GM12878 (cell line): Measurements from ENCODE around the gene CYTH2. TPM values are rescaled to one million over a fixed set of nuclear protein-coding genes. Genes with fewer than 3 reads are reported as not detected.

Experiments
- ATAC-seq: fragments of 200-7000 bp; cut with Tn5 transposase; 3 replicates; pipeline ENCODE4 v1.9.1; 2020; ENCODE audit warnings: mild to moderate bottlenecking, moderate library complexity
- BruUV-seq: library from RNA; stranded (reverse); fragments of 400-500 nt; replicated peaks from 2 replicates; lab custom pipeline; 2021; lab: Mats Ljungman, UMichigan
- CTCF ChIA-PET: fragments of 300-600 bp; sonication (Branson Sonifier 250); formaldehyde crosslinking; extraction: SDS; loops from one replicate; lab custom pipeline; 2021; ENCODE audit warnings: inconsistent platforms; lab: Yijun Ruan, JAX
- POLR2A ChIA-PET: fragments of 350-600 bp; formaldehyde crosslinking; extraction: SDS; loops from one replicate; lab custom pipeline; 2021; ENCODE audit warnings: inconsistent platforms; lab: Charles Lee
- RAD21 ChIA-PET: fragments of 300-600 bp; sonication (Branson Sonifier 250); formaldehyde crosslinking; loops from one replicate; lab custom pipeline; 2023; ENCODE audit warnings: antibody characterized with exemption; ENCODE audit not compliant: unreplicated experiment; lab: Charles Lee
- SMC1A ChIA-PET: fragments of 300-600 bp; sonication (Branson Sonifier 250); formaldehyde crosslinking; loops from one replicate; lab custom pipeline; 2023; ENCODE audit not compliant: unreplicated experiment, uncharacterized antibody; lab: Charles Lee
- DNase-seq: peaks from one replicate; pipeline ENCODE4 v3.0.0-alpha.2; 2011; ENCODE audit warnings: low read depth, low spot score
- FAIRE-seq: peaks from 3 replicates; lab custom pipeline; 2011; peaks lifted over from hg19 to GRCh38; lab: Jason Lieb, UNC
- H2AFZ ChIP-seq: 2 replicates; pipeline ENCODE4 v1.6.0; 2011; ENCODE audit warnings: low read depth, low read length, control low read depth; ENCODE audit not compliant: control insufficient read depth
- H3K27ac ChIP-seq: 2 replicates; pipeline ENCODE4 v1.5.1; 2011; ENCODE audit warnings: control low read depth; ENCODE audit not compliant: control insufficient read depth, insufficient read depth
- H3K27me3 ChIP-seq, 2 experiments: replicated peaks in 1 of 2; 2 replicates each; pipeline versions ENCODE4 v1.6.0 to v1.6.1; 2011; ENCODE audit warnings: low read length in 1 of 2; ENCODE audit not compliant: control insufficient read depth in 2 of 2, insufficient read depth in 2 of 2
- H3K36me3 ChIP-seq, 2 experiments: 2 replicates each; pipeline ENCODE4 v1.5.1; 2011; ENCODE audit warnings: low read length in 1 of 2; ENCODE audit not compliant: control insufficient read depth in 2 of 2, insufficient read depth in 2 of 2
- H3K4me1 ChIP-seq: 2 replicates; pipeline ENCODE4 v1.6.1; 2011; ENCODE audit warnings: mild to moderate bottlenecking, low read length, moderate library complexity, mixed read lengths; ENCODE audit not compliant: control insufficient read depth, insufficient read depth
- H3K4me2 ChIP-seq: 2 replicates; pipeline ENCODE4 v1.6.0; 2011; ENCODE audit warnings: control low read depth; ENCODE audit not compliant: control insufficient read depth, insufficient read depth
- H3K4me3 ChIP-seq: fragments of 200-600 bp; sonication (generic); 2 replicates; pipeline ENCODE4 v1.5.1; 2016
- H3K79me2 ChIP-seq: 2 replicates; pipeline ENCODE4 v1.6.0; 2011; ENCODE audit warnings: low read length; ENCODE audit not compliant: control insufficient read depth, insufficient read depth
- H3K9ac ChIP-seq: 2 replicates; pipeline ENCODE4 v1.8.0; 2011; ENCODE audit warnings: low read length, control low read depth, mixed read lengths; ENCODE audit not compliant: control insufficient read depth, insufficient read depth
- H3K9me3 ChIP-seq: replicated peaks from 3 replicates; pipeline ENCODE4 v1.5.1; 2011; ENCODE audit warnings: mild to moderate bottlenecking, low read length; ENCODE audit not compliant: control insufficient read depth, insufficient read depth
- H4K20me1 ChIP-seq: 2 replicates; pipeline ENCODE4 v1.6.0; 2011; ENCODE audit not compliant: control insufficient read depth, insufficient read depth
- ASH2L ChIP-seq: fragments of 300-600, 200-600 bp; sonication (generic); IDR thresholded peaks from 2 replicates; pipeline ENCODE4 v1.6.1; 2017; ENCODE audit warnings: low read depth, mild to moderate bottlenecking, borderline replicate concordance
- CBX3 ChIP-seq: fragments of 200-600 bp; sonication (generic); IDR thresholded peaks from 2 replicates; pipeline ENCODE4 v1.6.1; 2016; ENCODE audit warnings: low read depth, borderline replicate concordance
- FOXK2 ChIP-seq: fragments of 450-650 bp; IDR thresholded peaks from 2 replicates; pipeline ENCODE4 v1.6.1; 2017; ENCODE audit warnings: mild to moderate bottlenecking, moderate library complexity
- NRF1 ChIP-seq: conservative IDR thresholded peaks from 2 replicates; pipeline ENCODE4 v1.6.1; 2011; ENCODE audit warnings: mild to moderate bottlenecking, low read depth, low read length, improper control_type of control experiment
- PAX5 ChIP-seq: IDR thresholded peaks from 2 replicates; pipeline ENCODE4 v1.6.1; 2011; ENCODE audit warnings: low read depth, low read length, borderline replicate concordance
- POLR2AphosphoS5 ChIP-seq: IDR thresholded peaks from 2 replicates; pipeline ENCODE4 v1.6.1; 2011; ENCODE audit warnings: mild to moderate bottlenecking, low read length, inconsistent platforms
- RB1 ChIP-seq: fragments of 450-650 bp; formaldehyde crosslinking; IDR thresholded peaks from 2 replicates; pipeline ENCODE4 v1.6.1; 2017; ENCODE audit warnings: mild to moderate bottlenecking, borderline replicate concordance
- SMARCA5 ChIP-seq: fragments of 450-650 bp; IDR thresholded peaks from 2 replicates; pipeline ENCODE4 v1.6.1; 2017; ENCODE audit warnings: mild to moderate bottlenecking
- YBX1 ChIP-seq: fragments of 450-650 bp; IDR thresholded peaks from 2 replicates; pipeline ENCODE4 v1.6.1; 2016; ENCODE audit warnings: antibody characterized with exemption
- WGBS: methylation state at CpG from one replicate; pipeline ENCODE4 v1.1.6; 2016; ENCODE audit warnings: low lambda C conversion rate; ENCODE audit not compliant: insufficient replicate concordance, insufficient coverage; ENCODE audit errors: missing lambda C conversion rate; 5-methylcytosine and 5-hydroxymethylcytosine counted together
- in situ Hi-C: fragments of 300-500 bp; cut with MboI; formaldehyde crosslinking; loops from 9 replicates; pipeline ENCODE4 v1.14.3; 2018; ENCODE audit warnings: mixed read lengths
- intact Hi-C: fragments of 100-400 bp; cut with micrococcal nuclease; formaldehyde crosslinking; loops from one replicate; pipeline ENCODE4 v1.14.2; 2022; ENCODE audit not compliant: unreplicated experiment
- polyA plus RNA-seq, 11 experiments: library from polyadenylated mRNA; depleted of rRNA in 4 of 11; unstranded in 6 of 11; stranded (reverse) in 5 of 11; fragments of >200 nt; fragmentation: Nextera tagmentation in 4 of 11; fragmentation: Illumina TruSeq in 1 of 11; extraction: Ambion mirVana in 4 of 11; extraction: Trizol in 1 of 11; gene quantifications; 1 replicate in 1 of 11; 2 replicates in 10 of 11; pipeline versions ENCODE4 v1.2.1 to v1.2.3, GENCODE V29; 2011 to 2016; ENCODE audit warnings: inconsistent platforms in 2 of 11, missing spikeins in 2 of 11, low read depth in 1 of 11
- total RNA-seq, 4 experiments: library from RNA; depleted of rRNA in 3 of 4; stranded (reverse); fragments of >200 nt in 3 of 4; fragmentation: Illumina TruSeq in 1 of 4; extraction: Trizol in 1 of 4; gene quantifications; 2 replicates each; pipeline versions ENCODE4 v1.2.1 to v1.2.3, GENCODE V29; 2013 to 2021
- TF ChIP-seq, protein P1 (sequence below): IDR thresholded peaks from 2 replicates; pipeline ENCODE4 v1.6.1; 2012; ENCODE audit warnings: low read depth, low read length, improper control_type of control experiment
- TF ChIP-seq, protein P2 (sequence below): fragments of 450-650 bp; IDR thresholded peaks from 2 replicates; pipeline ENCODE4 v1.6.1; 2017; ENCODE audit warnings: mild to moderate bottlenecking, moderate library complexity

The CYTH2 gene
- total and polyA plus RNA-seq, 10 of the 15 experiments (the other 5 are each of a cell fraction or from before 2014, with no cell fraction given), result 1.3 to 31.9 (median 22.2) TPM

- ChIA-PET SMC1A (no interaction called here), CTCF (no interaction called here), POLR2A (interaction anchor here (0.6 kb wide), 1 partner anchor 175 kb away, joined by 3 read pairs; no protein-coding TSS in a partner anchor), RAD21 (no interaction called here)
- Histone ChIP-seq H3K4me2 (no peak overlapping the region), H3K9ac (no peak overlapping the region), H3K79me2 (peaks cover 13% of the 10 kb centered on the region), H4K20me1 (no peaks in the 10 kb centered on the region), H3K36me3 (no peaks in the 10 kb centered on the region), H2AFZ (no peak overlapping the region), H3K9me3 (no peaks in the 10 kb centered on the region), H3K27me3 (peaks cover 0 to 1% of the 10 kb centered on the region in 2 experiments; a peak in 1 of 4 replicates), H3K4me3 (no peak overlapping the region), H3K4me1 (peaks cover 13% of the 10 kb centered on the region), H3K27ac (no peak overlapping the region)
- 78% methylated on average over 20 of the region's 20 CpGs for WGBS
- TF ChIP-seq, protein P1, sequence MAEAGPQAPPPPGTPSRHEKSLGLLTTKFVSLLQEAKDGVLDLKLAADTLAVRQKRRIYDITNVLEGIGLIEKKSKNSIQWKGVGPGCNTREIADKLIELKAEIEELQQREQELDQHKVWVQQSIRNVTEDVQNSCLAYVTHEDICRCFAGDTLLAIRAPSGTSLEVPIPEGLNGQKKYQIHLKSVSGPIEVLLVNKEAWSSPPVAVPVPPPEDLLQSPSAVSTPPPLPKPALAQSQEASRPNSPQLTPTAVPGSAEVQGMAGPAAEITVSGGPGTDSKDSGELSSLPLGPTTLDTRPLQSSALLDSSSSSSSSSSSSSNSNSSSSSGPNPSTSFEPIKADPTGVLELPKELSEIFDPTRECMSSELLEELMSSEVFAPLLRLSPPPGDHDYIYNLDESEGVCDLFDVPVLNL, result no peak
- TF ChIP-seq ASH2L (no peak), FOXK2 (no peak), YBX1 (no peak), RB1 (no peak), PAX5 (no peak), CBX3 (no peak), POLR2AphosphoS5 (no peak), NRF1 (no peak), SMARCA5 (no peak)
- TF ChIP-seq, protein P2, sequence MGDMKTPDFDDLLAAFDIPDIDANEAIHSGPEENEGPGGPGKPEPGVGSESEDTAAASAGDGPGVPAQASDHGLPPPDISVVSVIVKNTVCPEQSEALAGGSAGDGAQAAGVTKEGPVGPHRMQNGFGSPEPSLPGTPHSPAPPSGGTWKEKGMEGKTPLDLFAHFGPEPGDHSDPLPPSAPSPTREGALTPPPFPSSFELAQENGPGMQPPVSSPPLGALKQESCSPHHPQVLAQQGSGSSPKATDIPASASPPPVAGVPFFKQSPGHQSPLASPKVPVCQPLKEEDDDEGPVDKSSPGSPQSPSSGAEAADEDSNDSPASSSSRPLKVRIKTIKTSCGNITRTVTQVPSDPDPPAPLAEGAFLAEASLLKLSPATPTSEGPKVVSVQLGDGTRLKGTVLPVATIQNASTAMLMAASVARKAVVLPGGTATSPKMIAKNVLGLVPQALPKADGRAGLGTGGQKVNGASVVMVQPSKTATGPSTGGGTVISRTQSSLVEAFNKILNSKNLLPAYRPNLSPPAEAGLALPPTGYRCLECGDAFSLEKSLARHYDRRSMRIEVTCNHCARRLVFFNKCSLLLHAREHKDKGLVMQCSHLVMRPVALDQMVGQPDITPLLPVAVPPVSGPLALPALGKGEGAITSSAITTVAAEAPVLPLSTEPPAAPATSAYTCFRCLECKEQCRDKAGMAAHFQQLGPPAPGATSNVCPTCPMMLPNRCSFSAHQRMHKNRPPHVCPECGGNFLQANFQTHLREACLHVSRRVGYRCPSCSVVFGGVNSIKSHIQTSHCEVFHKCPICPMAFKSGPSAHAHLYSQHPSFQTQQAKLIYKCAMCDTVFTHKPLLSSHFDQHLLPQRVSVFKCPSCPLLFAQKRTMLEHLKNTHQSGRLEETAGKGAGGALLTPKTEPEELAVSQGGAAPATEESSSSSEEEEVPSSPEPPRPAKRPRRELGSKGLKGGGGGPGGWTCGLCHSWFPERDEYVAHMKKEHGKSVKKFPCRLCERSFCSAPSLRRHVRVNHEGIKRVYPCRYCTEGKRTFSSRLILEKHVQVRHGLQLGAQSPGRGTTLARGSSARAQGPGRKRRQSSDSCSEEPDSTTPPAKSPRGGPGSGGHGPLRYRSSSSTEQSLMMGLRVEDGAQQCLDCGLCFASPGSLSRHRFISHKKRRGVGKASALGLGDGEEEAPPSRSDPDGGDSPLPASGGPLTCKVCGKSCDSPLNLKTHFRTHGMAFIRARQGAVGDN, result no peak
- no peak for ATAC-seq
- no peak for FAIRE-seq
- intact Hi-C loops, result no loop called here
- in situ Hi-C loops, result no loop called here
- no TSS peak for BruUV-seq
- no peak for DNase-seq
These were observed 27.7 kb upstream of the CYTH2 start for GRCh38 chr19:48441360-48442050.
